Keratinocyte (primary cell): Measurements from ENCODE around the gene BHLHA9.

ENCODE experiments used
- CTCF ChIP-seq, 3 experiments: IDR thresholded peaks in 1 of 3; conservative IDR thresholded peaks in 1 of 3; optimal IDR thresholded peaks in 1 of 3; 2 replicates in 2 of 3; 3 replicates in 1 of 3; pipeline versions ENCODE3 to v1.5.1; 2011; ENCODE audit warnings: low read length in 3 of 3, mild to moderate bottlenecking in 3 of 3, moderate library complexity in 2 of 3, control low read depth in 1 of 3, inconsistent platforms in 1 of 3; ENCODE audit not compliant: insufficient read depth in 2 of 3; ENCODE audit errors: extremely low read depth in 1 of 3
- EZH2 ChIP-seq: IDR thresholded peaks from one replicate; pipeline ENCODE4 v1.6.1; 2012; ENCODE audit warnings: inconsistent platforms, mild to moderate bottlenecking, low read length, moderate library complexity

- no peak for TF ChIP-seq CTCF (optimal IDR thresholded peaks at IDR 0.05 in 1 of 3, IDR thresholded peaks at IDR 0.05 in 1 of 3, conservative IDR thresholded peaks at IDR 0.05 in 1 of 3; ENCODE audit: extremely low read depth in 1 of 3, insufficient read depth in 2 of 3, low read length in 3 of 3)
- no peak for TF ChIP-seq EZH2
Observed at GRCh38 chr17:1221209-1221608, 49.0 kb upstream of the BHLHA9 start.
